IPS-NIHi7 (cell line): ENCODE data around the gene MAST4.

Experiments
- DNase-seq: peaks from one replicate; pipeline ENCODE4 v3.0.0; 2012; ENCODE audit warnings: mixed read lengths; ENCODE audit errors: extremely low spot score

The MAST4 gene

DNA sequence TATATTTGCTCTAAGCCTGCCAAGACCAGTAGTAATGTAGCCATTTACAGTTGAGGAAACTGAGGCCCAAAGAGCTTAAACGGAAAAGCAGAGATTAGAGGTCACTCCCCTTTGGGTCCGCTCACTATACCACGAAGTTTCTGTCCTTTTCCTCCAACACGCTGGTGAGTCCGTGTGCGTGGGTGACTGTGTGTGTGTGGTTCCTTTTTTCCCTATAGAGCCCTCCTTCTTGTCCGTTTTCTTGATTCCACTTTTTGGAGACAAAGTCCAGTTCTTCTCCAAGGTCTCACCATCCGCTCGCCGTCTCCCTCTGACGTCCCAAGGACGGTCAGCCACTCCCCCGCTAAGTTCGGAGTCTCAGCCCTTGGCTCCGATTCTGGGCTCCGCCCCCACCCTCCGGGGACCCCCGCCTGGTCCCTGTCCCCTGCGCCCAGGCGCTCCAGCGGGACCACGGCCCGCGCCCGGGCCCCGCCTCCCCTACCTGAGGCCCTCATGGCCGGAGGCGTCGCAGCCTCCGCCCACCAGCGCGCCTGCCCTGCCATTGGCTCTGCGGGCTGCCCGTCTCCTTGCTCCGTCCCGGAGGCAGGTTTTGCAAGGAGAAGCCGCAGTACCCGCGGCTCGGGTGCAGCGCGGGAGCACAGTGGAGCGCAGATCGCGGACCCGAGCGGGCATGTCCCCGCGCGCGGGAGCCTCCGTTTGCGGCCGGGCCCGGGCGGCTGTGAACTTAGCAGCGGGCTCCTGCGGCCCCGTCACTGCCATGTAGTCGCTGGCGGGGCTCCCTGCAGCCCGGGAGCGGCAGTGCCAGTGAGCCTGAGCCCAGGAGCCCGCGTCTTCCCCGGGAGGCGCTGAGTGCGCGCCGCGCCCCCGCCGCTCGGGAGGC lies at the start of gene MAST4:
TSS of gene MAST4 (plus strand) at position 638 of the 880 bp plus-strand sequence. CDS start 263 bp downstream, outside the sequence.
- DNase-seq = peak; percentile 97

DNA sequence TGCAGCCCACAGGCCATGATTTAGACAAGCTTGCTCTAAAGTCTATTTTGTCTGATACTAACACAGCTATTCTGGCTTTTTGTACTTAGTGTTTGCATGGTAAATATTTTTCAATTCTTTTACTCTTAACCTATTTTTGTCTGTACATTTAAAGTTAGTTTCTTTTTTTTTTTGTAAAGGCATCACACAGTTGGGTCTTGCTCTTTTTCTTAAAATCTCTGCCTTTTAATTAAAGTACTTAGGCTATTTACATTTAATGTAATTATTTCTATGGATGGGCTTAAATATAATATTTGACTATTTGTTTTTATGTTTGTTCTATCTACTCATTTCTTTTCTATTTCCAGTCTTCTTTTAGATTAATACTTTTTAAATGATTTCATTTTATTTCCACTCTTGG lies 49.7 kb upstream of the MAST4 start:
- no peak for DNase-seq

- no peak for DNase-seq
These were observed 44.9 kb upstream of the MAST4 start for GRCh38 chr5:66551338-66551737.

DNA sequence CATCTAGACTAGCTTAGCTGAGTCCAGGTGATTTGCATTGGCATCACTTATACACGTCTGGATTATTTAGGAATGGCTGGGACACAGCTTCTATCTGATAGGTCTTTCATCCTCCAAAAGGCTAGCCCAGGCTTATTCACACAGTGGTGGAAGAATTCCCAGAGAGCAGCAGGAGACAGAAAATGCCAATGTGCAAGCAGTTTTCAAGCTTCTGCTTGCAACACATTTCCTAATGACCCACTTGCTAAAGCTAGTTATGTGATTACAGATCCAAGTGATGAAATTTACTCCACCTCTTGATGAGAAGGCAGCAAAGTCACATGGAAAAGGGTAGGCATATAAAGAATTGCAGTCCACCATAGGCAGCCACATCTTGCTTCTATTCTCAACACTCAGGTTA lies 44.2 kb upstream of the MAST4 start:
- no peak for DNase-seq

GRCh38 chr5:66553368-66553912 lies 42.8 kb upstream of the MAST4 start:
- DNase-seq = no peak

- no peak for DNase-seq
These were observed 42.1 kb upstream of the MAST4 start for GRCh38 chr5:66553916-66554575.

DNA sequence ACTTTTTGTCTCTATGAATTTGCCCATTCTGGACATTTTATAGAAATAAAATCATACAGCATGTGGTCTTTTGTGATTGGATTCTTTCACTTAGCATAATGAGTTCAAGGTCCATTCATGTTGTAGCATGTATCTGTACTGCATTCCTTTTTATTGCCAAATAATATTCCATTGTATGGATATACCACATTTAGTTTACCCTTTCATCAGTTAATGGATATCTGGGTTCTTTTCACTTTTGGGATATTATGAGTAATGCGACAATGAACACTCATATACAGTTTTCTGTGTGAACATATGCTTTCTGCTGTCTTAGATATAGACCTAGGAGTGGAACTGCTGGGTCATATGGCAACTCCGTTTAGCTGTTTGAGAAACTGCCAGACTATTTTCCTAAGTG lies 41.3 kb upstream of the MAST4 start:
- DNase-seq = no peak

GRCh38 chr5:66558560-66558959 lies 37.6 kb upstream of the MAST4 start:
- DNase-seq = no peak

- DNase-seq = no peak
These were observed 35.8 kb upstream of the MAST4 start for GRCh38 chr5:66560371-66560770.

DNA sequence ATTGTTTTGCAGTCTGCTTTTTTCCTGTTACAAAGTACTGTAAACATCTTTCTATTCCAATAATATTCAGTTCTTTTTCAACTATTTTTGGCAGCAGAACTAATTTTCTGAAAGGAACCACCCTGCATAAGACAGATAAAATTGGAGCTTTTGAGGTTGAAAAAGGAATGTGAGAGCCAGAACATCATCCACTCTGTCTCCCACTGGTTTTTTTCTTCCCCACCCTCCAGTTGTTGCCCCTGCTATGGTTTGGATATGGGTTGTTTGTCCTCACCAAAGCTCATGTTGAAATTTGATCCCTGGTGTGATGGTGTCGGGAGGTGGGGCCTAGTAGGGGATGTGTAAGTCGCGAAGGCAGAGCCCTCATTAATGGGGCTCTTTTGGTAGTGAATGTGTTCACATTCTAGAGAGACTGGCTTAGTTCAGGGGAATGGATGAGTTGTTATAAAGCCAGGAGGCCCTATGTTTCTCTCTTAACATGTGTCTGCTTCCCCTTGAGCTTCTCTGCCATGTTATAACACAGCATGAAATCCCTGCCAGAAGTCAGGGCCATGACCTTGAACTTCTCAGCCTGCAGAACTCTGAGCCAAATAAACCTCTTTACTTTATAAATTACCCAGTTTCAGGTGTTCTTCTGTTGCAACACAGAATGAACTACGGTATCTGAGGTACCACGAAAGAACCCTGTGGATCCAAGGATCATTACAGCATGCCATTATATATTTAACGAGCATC lies 34.8 kb upstream of the MAST4 start:
- DNase-seq = no peak

DNA sequence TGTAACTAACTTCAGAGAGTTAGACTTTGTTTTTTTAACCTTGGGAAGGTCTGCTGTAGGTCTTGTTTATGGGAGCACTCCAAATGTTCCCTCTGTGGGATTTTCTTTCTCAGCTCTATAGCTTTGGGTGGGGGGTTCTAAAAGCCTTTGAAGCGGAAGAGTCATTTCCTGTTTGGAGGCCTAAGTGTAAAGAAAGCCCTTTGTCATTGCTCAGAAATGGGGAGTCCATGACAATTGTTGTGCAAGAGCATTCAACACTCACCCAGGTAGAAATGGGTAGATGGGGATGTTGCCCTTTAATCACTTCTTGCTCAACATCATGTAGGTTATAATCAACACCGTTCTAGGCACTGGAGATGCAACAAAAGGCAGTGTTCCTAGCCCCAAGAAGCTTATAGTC lies 30.3 kb upstream of the MAST4 start:
- DNase-seq = peak; percentile 11

GRCh38 chr5:66567474-66567873 lies 28.7 kb upstream of the MAST4 start:
- no peak for DNase-seq

- DNase-seq = no peak
These were observed 26.0 kb upstream of the MAST4 start for GRCh38 chr5:66570201-66570600.

- DNase-seq = no peak
These were observed 22.5 kb upstream of the MAST4 start for GRCh38 chr5:66573733-66574132.

GRCh38 chr5:66582499-66583165 lies 13.6 kb upstream of the MAST4 start:
- DNase-seq = no peak

DNA sequence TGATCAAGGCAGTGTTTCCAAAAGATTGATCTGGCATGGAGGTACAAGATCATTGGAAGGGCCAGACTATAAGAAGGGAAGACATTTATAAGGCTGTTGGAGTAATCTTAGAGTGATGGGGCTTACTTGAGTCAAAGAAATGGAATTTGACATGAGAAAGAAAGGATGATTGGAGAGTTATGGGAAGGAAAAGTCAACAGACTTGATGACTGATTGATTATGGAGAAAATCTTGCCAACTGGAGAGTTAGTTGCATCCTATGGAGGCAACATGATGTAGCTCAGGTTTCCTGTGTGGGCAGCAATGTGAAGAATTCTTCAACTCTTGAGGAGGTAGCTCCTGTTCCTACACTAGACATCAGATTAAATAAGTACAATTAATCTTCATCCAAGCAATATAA lies 10.9 kb upstream of the MAST4 start:
- DNase-seq = no peak

GRCh38 chr5:66587771-66588170 lies 8.4 kb upstream of the MAST4 start:
- no peak for DNase-seq

DNA sequence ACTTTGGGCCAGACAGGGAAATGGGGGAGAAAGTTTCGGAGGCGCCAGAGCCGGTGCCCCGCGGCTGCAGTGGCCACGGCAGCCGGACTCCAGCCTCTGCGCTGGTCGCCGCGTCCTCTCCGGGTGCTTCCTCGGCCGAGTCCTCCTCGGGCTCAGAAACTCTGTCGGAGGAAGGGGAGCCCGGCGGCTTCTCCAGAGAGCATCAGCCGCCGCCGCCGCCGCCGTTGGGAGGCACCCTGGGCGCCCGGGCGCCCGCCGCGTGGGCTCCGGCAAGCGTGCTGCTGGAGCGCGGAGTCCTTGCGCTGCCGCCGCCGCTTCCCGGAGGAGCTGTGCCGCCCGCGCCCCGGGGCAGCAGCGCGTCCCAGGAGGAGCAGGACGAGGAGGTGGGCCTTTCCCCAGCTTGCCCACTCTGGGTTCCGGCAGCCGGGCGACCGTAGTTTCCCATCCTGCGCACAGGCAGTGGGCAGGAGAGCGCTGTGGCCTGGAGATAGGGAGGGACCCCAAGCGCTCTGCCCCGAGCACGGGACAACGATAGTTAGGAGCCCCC lies 516 bp downstream of the MAST4 start:
- peak; percentile 38 for DNase-seq

- peak; percentile 24 for DNase-seq
These were observed 1.1 kb downstream of the MAST4 start for GRCh38 chr5:66597183-66597757.

DNA sequence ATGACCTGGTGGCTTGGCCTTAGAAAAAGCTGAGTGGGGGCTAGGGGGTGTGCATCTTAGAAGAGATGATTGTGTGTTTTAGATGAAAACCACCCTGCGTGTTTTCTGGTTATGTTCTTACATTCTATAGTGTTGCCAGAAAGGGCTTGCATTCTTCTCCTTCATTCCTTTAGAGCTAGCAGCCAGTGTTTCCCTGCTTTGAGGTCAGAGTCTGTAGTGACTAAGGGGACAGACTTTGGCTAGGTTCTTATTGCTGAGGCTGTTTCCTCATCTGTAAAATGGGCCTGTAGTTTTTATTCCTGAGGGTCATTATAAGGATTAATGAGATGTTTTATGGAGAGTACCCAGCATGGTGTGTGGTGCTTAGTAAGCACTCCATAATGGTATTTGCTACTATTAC lies 6.4 kb downstream of the MAST4 start:
- no peak for DNase-seq

GRCh38 chr5:66603164-66603563 lies 7.0 kb downstream of the MAST4 start:
- no peak for DNase-seq
